Measurements from ENCODE around the gene ATN1. TPM values are rescaled to one million over a fixed set of nuclear protein-coding genes. Genes with fewer than 3 reads are reported as not detected.

The ATN1 gene
- total and polyA plus RNA-seq, 9 of the 15 experiments (the other 6 are each of a cell fraction or from before 2014, with no cell fraction given): 0.15 to 49.8 (median 2.7) TPM

DNA sequence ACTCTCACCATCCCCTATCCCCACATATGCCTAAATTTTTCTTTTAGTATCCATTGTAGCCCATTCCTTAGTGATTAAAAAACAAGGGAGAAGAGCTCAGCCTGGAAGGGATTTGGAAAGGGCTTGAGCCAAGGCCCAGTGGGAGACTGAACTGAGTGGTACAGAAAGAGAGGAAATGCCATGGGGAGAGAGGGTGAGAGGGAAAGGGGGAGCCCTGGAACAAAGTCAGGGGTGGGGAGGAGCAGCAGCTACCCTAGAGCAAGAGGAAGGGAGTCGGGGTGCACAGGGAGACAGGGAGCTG lies 2.6 kb upstream of the ATN1 start (continued):
- TF ChIP-seq, protein P1, sequence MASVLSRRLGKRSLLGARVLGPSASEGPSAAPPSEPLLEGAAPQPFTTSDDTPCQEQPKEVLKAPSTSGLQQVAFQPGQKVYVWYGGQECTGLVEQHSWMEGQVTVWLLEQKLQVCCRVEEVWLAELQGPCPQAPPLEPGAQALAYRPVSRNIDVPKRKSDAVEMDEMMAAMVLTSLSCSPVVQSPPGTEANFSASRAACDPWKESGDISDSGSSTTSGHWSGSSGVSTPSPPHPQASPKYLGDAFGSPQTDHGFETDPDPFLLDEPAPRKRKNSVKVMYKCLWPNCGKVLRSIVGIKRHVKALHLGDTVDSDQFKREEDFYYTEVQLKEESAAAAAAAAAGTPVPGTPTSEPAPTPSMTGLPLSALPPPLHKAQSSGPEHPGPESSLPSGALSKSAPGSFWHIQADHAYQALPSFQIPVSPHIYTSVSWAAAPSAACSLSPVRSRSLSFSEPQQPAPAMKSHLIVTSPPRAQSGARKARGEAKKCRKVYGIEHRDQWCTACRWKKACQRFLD (CRISPR knock-in tag; IDR thresholded peaks at IDR 0.05): no peak
- TF ChIP-seq, protein P2, sequence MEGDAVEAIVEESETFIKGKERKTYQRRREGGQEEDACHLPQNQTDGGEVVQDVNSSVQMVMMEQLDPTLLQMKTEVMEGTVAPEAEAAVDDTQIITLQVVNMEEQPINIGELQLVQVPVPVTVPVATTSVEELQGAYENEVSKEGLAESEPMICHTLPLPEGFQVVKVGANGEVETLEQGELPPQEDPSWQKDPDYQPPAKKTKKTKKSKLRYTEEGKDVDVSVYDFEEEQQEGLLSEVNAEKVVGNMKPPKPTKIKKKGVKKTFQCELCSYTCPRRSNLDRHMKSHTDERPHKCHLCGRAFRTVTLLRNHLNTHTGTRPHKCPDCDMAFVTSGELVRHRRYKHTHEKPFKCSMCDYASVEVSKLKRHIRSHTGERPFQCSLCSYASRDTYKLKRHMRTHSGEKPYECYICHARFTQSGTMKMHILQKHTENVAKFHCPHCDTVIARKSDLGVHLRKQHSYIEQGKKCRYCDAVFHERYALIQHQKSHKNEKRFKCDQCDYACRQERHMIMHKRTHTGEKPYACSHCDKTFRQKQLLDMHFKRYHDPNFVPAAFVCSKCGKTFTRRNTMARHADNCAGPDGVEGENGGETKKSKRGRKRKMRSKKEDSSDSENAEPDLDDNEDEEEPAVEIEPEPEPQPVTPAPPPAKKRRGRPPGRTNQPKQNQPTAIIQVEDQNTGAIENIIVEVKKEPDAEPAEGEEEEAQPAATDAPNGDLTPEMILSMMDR (IDR thresholded peaks at IDR 0.05 in 2 of 3, conservative IDR thresholded peaks at IDR 0.05 in 1 of 3; ENCODE audit: insufficient read depth in 2 of 3, low read depth in 1 of 3, low read length in 3 of 3): no peak
- no peak for TF ChIP-seq SMARCC2 (IDR thresholded peaks at IDR 0.05; ENCODE audit: low read depth)
- TF ChIP-seq, protein P3, sequence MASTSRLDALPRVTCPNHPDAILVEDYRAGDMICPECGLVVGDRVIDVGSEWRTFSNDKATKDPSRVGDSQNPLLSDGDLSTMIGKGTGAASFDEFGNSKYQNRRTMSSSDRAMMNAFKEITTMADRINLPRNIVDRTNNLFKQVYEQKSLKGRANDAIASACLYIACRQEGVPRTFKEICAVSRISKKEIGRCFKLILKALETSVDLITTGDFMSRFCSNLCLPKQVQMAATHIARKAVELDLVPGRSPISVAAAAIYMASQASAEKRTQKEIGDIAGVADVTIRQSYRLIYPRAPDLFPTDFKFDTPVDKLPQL (IDR thresholded peaks at IDR 0.05; ENCODE audit: extremely low read depth, insufficient read length): no peak

All from K562 (cell line).